Measurements from ENCODE around the gene R3HDM4. TPM values are rescaled to one million over a fixed set of nuclear protein-coding genes. Genes with fewer than 3 reads are reported as not detected.

The R3HDM4 gene
- total RNA-seq, 1 experiment from 2014 or later, result 54.0 TPM

DNA sequence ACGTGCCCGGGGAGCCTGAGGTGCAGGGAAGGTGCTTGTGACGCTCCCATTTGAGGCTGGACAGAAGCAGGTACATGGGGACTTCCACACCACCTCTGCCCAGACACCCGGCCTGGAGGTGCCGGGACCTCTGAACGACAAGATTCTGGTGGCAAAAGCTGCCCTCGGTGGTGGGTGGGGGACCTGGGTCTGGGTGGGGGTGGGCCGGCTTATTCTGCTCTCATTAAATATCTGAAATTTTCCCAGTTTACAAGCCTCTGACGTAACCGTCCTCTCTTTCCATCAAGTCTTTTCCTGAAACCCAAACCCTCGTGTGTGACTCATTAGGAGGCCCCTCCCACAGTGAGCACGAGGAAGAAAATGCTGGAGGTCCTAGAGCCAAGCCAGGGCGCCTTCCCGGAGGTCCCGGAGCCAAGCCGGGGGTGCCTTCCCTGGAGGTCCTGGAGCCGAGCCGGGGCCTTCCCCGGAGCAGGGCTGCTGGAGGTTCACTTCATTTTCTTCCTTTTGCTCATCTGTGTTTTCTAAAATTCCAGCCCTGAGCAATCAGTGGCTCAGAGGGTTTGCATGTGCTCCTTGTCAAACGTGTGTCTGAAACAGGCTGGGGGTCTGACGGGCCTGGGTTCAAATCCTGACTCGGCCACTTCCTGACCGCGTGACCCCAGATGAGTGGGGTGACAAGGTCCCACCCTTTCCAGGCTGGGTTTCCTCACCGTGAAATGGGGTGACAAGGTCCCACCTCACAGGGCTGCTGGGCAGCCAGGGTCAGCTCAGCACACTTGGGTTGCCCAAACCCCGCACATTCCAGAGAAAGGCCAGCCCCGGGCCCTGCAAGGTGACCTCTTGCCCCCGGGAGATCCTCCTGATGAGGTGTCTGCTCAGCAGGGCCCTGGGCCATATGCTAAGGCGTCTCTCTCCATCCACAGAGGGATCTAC is 43.5 kb downstream of the R3HDM4 start:
- no peak for TF ChIP-seq CTCF (IDR thresholded peaks at IDR 0.05; ENCODE audit: unreplicated experiment)
- H3K9me3 Mint-ChIP-seq (ENCODE audit: low read depth, unreplicated experiment), result no peaks in the 10 kb centered on the region
- intact Hi-C loops (cut with micrococcal nuclease; ENCODE audit: unreplicated experiment), result no loop called here
- CTCF ChIA-PET, result interaction anchor here (0.6 to 0.7 kb wide), 2 partner anchors 10 to 288 kb away, joined by 4 to 5 read pairs; no protein-coding TSS in a partner anchor
- H3K36me3 Mint-ChIP-seq (ENCODE audit: insufficient read depth, unreplicated experiment), result peaks cover 36% of the 10 kb centered on the region
- no peak overlapping the region for H3K4me3 Mint-ChIP-seq (ENCODE audit: low read depth, unreplicated experiment)
- peak overlapping the region; percentile 38 for H3K27ac Mint-ChIP-seq (ENCODE audit: unreplicated experiment)
- BruUV-seq (replicated peaks), result no TSS peak
- H3K27me3 Mint-ChIP-seq (ENCODE audit: unreplicated experiment), result no peaks in the 10 kb centered on the region
- DNase-seq, result peak; percentile 64
- no peaks in the 10 kb centered on the region for H3K4me1 Mint-ChIP-seq (ENCODE audit: low read depth, unreplicated experiment)

DNA sequence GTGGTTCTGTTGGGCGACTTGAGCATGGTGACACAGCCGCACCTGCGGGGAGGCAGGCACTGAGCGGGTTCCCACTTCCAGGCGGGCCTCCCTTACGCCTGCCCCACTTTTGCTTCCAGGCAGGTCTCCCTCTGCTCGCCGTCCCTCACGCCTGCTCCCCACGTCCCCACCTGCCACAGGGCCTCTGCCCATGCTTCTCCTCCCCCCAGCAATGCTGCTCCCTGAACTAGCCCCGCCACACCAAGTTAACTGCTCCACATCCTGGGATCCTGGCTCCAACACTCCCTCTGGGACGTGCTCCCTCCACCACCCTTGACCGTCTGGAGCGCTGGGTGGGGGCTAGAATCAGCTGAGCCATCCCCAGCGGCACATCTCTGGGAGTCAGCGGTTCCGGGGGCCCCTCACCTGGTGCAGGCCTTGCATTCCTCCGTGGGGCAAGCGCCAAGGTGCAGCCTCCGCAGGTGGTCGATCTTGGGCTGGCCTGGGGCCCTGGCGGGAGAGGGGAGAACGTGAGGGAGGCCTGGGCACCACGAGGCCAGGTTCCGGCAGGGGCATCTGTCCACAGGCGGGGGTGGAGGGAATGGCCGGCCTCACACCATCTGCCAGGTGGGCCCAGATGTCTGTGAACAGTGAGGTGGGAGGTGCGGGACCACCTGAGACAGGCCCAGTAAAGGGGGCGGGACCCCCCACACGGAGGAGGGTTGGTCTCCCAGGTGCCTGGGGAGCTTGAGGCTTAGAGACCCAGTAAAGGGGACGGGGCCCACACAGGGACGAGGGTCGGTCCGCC is 44.4 kb downstream of the R3HDM4 start:
- intact Hi-C loops (cut with micrococcal nuclease; ENCODE audit: unreplicated experiment), result no loop called here
- Mint-ChIP-seq H3K4me1 (ENCODE audit: low read depth, unreplicated experiment) (no peaks in the 10 kb centered on the region), H3K27ac (ENCODE audit: unreplicated experiment) (peak overlapping the region; percentile 38), H3K36me3 (ENCODE audit: insufficient read depth, unreplicated experiment) (peaks cover 39% of the 10 kb centered on the region), H3K27me3 (ENCODE audit: unreplicated experiment) (no peaks in the 10 kb centered on the region), H3K9me3 (ENCODE audit: low read depth, unreplicated experiment) (no peaks in the 10 kb centered on the region), H3K4me3 (ENCODE audit: low read depth, unreplicated experiment) (no peak overlapping the region)
- no peak for TF ChIP-seq CTCF (IDR thresholded peaks at IDR 0.05; ENCODE audit: unreplicated experiment)
- no TSS peak for BruUV-seq (replicated peaks)
- CTCF ChIA-PET, result interaction anchor here (0.6 kb wide), 1 partner anchor 287 kb away, joined by 4 read pairs; no protein-coding TSS in a partner anchor
- DNase-seq, result no peak

GRCh38 chr19:867855-868457 is 45.1 kb downstream of the R3HDM4 start:
- H3K9me3 Mint-ChIP-seq (ENCODE audit: low read depth, unreplicated experiment), result no peaks in the 10 kb centered on the region
- CTCF ChIA-PET, result no interaction called here
- H3K27ac Mint-ChIP-seq (ENCODE audit: unreplicated experiment), result no peak overlapping the region
- H3K27me3 Mint-ChIP-seq (ENCODE audit: unreplicated experiment), result no peaks in the 10 kb centered on the region
- intact Hi-C loops (cut with micrococcal nuclease; ENCODE audit: unreplicated experiment), result no loop called here
- BruUV-seq (replicated peaks), result no TSS peak
- TF ChIP-seq CTCF (IDR thresholded peaks at IDR 0.05; ENCODE audit: unreplicated experiment), result no peak
- DNase-seq, result no peak
- peaks cover 39% of the 10 kb centered on the region for H3K36me3 Mint-ChIP-seq (ENCODE audit: insufficient read depth, unreplicated experiment)
- H3K4me3 Mint-ChIP-seq (ENCODE audit: low read depth, unreplicated experiment), result no peak overlapping the region
- H3K4me1 Mint-ChIP-seq (ENCODE audit: low read depth, unreplicated experiment), result no peaks in the 10 kb centered on the region

DNA sequence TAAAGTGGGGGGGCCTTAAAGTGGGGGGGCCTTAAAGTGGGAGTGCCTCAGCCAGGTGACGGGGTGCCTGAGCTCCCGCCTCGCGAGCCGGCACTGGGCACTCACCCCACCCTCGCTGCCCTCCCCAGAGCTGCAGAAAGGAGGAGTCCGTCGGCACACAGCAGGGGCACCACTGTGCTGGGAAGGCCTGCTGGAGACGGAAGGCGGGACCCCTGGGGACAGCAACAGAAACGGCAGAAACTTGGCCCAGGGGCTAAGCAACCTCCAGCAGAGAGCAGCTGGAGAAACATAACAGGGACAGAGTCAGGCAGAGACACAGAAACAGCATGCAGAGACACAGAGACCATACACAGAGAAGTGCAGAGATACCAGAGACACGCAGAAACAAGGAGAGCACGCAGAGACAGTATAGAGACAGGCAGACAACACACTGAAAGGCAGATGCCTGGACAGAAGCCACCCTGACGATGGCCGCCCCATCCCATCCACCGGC is 45.7 kb downstream of the R3HDM4 start:
- Mint-ChIP-seq H3K9me3 (ENCODE audit: low read depth, unreplicated experiment) (no peaks in the 10 kb centered on the region), H3K4me3 (ENCODE audit: low read depth, unreplicated experiment) (no peak overlapping the region), H3K4me1 (ENCODE audit: low read depth, unreplicated experiment) (no peaks in the 10 kb centered on the region), H3K36me3 (ENCODE audit: insufficient read depth, unreplicated experiment) (peaks cover 33% of the 10 kb centered on the region), H3K27me3 (ENCODE audit: unreplicated experiment) (no peaks in the 10 kb centered on the region), H3K27ac (ENCODE audit: unreplicated experiment) (no peak overlapping the region)
- DNase-seq, result no peak
- intact Hi-C loops (cut with micrococcal nuclease; ENCODE audit: unreplicated experiment), result no loop called here
- CTCF ChIA-PET, result interaction anchor here (0.6 kb wide), 1 partner anchor 154 kb away, joined by 5 read pairs; the partner anchor contains the start of gene TMEM259
- TF ChIP-seq CTCF (IDR thresholded peaks at IDR 0.05; ENCODE audit: unreplicated experiment), result no peak
- no TSS peak for BruUV-seq (replicated peaks)
